AG04449 (cell line): ENCODE results near the gene SDK2.

Experiments
- CTCF ChIA-PET: fragments of 350-600 bp; formaldehyde crosslinking; extraction: SDS; loops from one replicate; lab custom pipeline; 2021; ENCODE audit warnings: antibody characterized with exemption; lab: Yijun Ruan, JAX
- POLR2A ChIA-PET: fragments of 400-600, 350-600 bp; formaldehyde crosslinking; extraction: SDS; loops from one replicate; lab custom pipeline; 2020; ENCODE audit warnings: antibody characterized with exemption, inconsistent platforms; lab: Yijun Ruan, JAX
- DNase-seq: peaks from one replicate; pipeline ENCODE4 v3.0.0-alpha.2; 2010; ENCODE audit warnings: low read depth, low spot score
- H3K4me3 ChIP-seq: 2 replicates; pipeline ENCODE4 v1.5.1; 2011; ENCODE audit warnings: low read depth, mild to moderate bottlenecking, control low read depth, low read length
- CTCF ChIP-seq: IDR thresholded peaks from one replicate; pipeline ENCODE4 v1.5.1; 2011; ENCODE audit warnings: mild to moderate bottlenecking, moderate library complexity, low read length, control low read depth, inconsistent platforms; ENCODE audit not compliant: insufficient read depth; ENCODE audit errors: missing control alignments

SDK2 gene

GRCh38 chr17:73340093-73340596, 304.1 kb downstream of the SDK2 start:
- H3K4me3 ChIP-seq = no peak overlapping the region
- ChIA-PET CTCF (interaction anchor here (0.6 to 5.4 kb wide), 6 partner anchors 11 to 615 kb away, joined by 3 to 33 read pairs (median 4); partner anchors contain the start of gene CDC42EP4), POLR2A (no interaction called here)
- DNase-seq = peak; percentile 65
- TF ChIP-seq CTCF = peak; percentile 32

- no peak for TF ChIP-seq CTCF
- no peak overlapping the region for H3K4me3 ChIP-seq
- ChIA-PET CTCF (interaction anchor here (1.0 to 5.4 kb wide), 4 partner anchors 29 to 107 kb away, joined by 3 to 33 read pairs (median 8); partner anchors contain the start of gene CDC42EP4), POLR2A (no interaction called here)
- DNase-seq = no peak
Measured at GRCh38 chr17:73338566-73339197, 305.6 kb downstream of the SDK2 start.

- no peak for TF ChIP-seq CTCF
- no peak for DNase-seq
- ChIA-PET CTCF (interaction anchor here (1.0 to 5.4 kb wide), 4 partner anchors 11 to 82 kb away, joined by 3 to 33 read pairs (median 8); partner anchors contain the start of gene CDC42EP4), POLR2A (no interaction called here)
- H3K4me3 ChIP-seq = no peak overlapping the region; the same call in 1 of the 2 replicates
Measured at GRCh38 chr17:73338050-73338521, 306.2 kb downstream of the SDK2 start.

GRCh38 chr17:73337330-73337710, 306.9 kb downstream of the SDK2 start:
- ChIA-PET POLR2A (no interaction called here), CTCF (interaction anchor here (1.0 to 1.2 kb wide), 2 partner anchors 10 to 81 kb away, joined by 3 to 4 read pairs; no protein-coding TSS in a partner anchor)
- no peak for TF ChIP-seq CTCF
- no peak overlapping the region for H3K4me3 ChIP-seq
- no peak for DNase-seq

- no peak overlapping the region for H3K4me3 ChIP-seq
- ChIA-PET POLR2A (no interaction called here), CTCF (interaction anchor here (0.8 to 1.2 kb wide), 3 partner anchors 9 to 863 kb away, joined by 3 to 4 read pairs (median 3); no protein-coding TSS in a partner anchor)
- TF ChIP-seq CTCF = no peak
- DNase-seq = no peak
Measured at GRCh38 chr17:73336408-73337329, 307.6 kb downstream of the SDK2 start.
